Mucosa of stomach (tissue), 1 donor: ENCODE measurements around the gene GNG2.

ENCODE experiments used
- H3K27me3 ChIP-seq: one replicate; pipeline ENCODE4 v1.7.0; 2013; ENCODE audit warnings: mild to moderate bottlenecking, low read length; ENCODE audit not compliant: control insufficient read depth, insufficient read depth
- H3K36me3 ChIP-seq: one replicate; pipeline ENCODE4 v1.7.0; 2013; ENCODE audit warnings: low read length; ENCODE audit not compliant: control insufficient read depth, insufficient read depth
- H3K4me1 ChIP-seq: one replicate; pipeline ENCODE4 v1.7.0; 2013; ENCODE audit warnings: mild to moderate bottlenecking, low read length; ENCODE audit not compliant: control insufficient read depth, insufficient read depth
- H3K4me3 ChIP-seq: one replicate; pipeline ENCODE4 v1.7.0; 2013; ENCODE audit warnings: low read length
- H3K9ac ChIP-seq: one replicate; pipeline ENCODE4 v1.7.0; 2013; ENCODE audit warnings: mild to moderate bottlenecking, low read length, moderate library complexity
- H3K9me3 ChIP-seq: one replicate; pipeline ENCODE4 v1.7.0; 2013; ENCODE audit warnings: mild to moderate bottlenecking, low read length, moderate library complexity; ENCODE audit not compliant: control insufficient read depth
- donor health status: Pancreatic carcinoma.

Gene GNG2

DNA sequence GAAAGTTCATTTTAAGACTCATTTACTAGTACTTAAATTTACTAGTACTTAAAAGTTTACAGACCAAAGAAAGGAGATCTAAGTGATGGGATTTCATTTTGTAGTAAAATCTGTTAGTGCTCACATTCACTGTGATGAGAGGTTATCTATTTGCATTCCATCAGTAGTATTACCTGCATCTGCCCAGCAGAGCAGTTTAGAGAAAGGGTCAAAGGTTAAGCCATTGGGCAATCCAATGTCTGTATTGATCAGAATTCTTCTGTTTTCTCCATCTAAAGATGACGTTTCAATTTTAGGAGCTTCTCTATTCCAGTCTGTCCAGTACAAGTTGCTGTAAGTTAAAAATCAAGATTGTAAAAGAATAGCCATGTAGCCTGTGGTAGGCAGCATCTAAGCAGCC lies 147.2 kb downstream of the GNG2 start:
- H3K4me3 ChIP-seq, result no peak overlapping the region
- H3K36me3 ChIP-seq, result peaks cover 17% of the 10 kb centered on the region
- H3K9ac ChIP-seq, result no peak overlapping the region
- H3K27me3 ChIP-seq, result no peaks in the 10 kb centered on the region
- H3K9me3 ChIP-seq, result no peaks in the 10 kb centered on the region
- H3K4me1 ChIP-seq, result peaks cover 9% of the 10 kb centered on the region

DNA sequence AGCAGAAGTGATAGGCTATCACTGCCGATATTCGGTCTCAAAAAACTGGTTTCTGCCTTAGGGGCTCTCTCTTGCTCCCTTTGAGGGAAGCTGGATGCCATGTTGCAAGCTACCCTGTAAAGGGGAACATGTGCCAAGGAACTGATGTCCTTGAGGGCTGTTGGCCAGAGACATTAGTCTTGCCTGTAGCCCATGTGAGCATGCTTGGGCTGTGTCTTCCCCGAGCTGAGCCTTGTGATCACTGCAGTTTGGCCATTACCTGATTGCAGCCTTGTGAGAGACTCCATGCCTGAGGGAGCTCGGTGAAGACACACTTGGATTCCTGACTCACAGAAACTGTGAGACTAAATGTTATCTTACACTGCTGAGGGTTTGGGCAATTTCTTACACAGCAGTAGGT lies 147.7 kb downstream of the GNG2 start:
- Histone ChIP-seq H3K9ac (no peak overlapping the region), H3K36me3 (peaks cover 15% of the 10 kb centered on the region), H3K27me3 (no peaks in the 10 kb centered on the region), H3K9me3 (no peaks in the 10 kb centered on the region), H3K4me3 (no peak overlapping the region), H3K4me1 (peaks cover 4% of the 10 kb centered on the region)

DNA sequence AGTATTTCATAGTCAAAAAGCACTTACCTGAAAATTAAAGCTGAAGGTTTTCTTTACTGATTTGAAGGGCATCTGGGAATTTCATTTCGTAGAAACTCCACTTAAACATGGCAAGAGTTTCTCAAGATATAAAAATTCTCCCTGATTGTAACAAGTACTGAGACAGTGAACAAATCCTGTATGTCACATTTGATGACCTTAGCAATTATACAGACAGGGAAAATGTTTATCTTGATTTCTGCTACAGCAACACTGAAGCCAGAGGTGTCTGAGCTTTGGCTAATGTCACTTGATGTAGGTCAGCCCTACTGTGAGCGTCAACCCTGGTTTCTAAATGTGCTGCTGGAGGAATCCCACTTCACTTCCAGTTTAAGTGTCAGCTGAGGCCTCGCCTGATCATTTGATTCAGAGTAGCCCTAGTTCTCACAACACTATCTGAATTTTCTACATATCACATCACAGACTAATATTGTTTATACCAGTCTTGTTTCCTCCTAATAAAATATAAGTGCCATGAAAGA lies 149.8 kb downstream of the GNG2 start:
- Histone ChIP-seq H3K27me3 (no peaks in the 10 kb centered on the region), H3K36me3 (peaks cover 15% of the 10 kb centered on the region), H3K9me3 (no peaks in the 10 kb centered on the region), H3K4me3 (no peak overlapping the region), H3K4me1 (no peaks in the 10 kb centered on the region), H3K9ac (no peak overlapping the region)

DNA sequence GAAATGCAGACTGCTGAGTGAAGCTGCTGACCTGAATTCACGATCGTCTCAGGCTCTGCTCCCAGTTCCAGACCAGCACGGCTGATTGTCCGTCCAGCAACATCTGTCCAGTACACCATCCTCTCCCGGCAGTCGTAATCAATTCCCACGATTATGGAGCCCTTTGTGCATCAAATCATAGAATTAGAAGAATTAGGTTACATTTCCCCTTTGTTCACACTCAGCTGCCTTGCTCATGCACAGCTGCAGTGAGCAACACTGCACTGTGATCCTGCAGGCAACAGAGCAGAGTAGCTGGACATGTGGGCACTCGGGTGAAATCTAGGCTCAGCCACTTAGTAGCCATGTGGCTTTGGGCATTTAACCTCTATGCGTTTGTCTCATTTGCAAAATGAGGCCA lies 151.1 kb downstream of the GNG2 start:
- H3K9ac ChIP-seq, result no peak overlapping the region
- H3K9me3 ChIP-seq, result no peaks in the 10 kb centered on the region
- no peak overlapping the region for H3K4me3 ChIP-seq
- H3K36me3 ChIP-seq, result peaks cover 10% of the 10 kb centered on the region
- H3K4me1 ChIP-seq, result peaks cover 3% of the 10 kb centered on the region
- no peaks in the 10 kb centered on the region for H3K27me3 ChIP-seq

DNA sequence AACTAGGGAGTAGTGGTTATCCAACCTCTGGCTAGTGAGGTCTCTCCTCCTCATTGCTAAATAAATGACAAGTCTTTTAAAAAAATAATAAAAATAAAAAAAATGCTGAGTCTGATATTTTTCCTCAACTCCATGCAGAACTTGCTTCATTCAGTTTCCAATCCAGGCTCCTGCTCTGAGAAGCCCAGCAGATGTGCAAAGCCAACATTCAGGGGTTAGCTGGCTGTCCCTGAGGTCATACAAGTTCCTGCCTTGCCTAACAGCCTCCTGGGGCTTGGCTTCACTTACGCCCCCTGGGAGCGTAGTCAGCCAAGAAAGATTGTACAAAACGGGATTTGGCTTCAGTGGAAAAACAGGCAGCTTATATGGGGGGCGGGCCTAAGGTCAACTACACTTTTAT lies 152.2 kb downstream of the GNG2 start:
- Histone ChIP-seq H3K27me3 (no peaks in the 10 kb centered on the region), H3K9ac (no peak overlapping the region), H3K36me3 (peaks cover 9% of the 10 kb centered on the region), H3K4me1 (peaks cover 3% of the 10 kb centered on the region), H3K4me3 (no peak overlapping the region), H3K9me3 (no peaks in the 10 kb centered on the region)

DNA sequence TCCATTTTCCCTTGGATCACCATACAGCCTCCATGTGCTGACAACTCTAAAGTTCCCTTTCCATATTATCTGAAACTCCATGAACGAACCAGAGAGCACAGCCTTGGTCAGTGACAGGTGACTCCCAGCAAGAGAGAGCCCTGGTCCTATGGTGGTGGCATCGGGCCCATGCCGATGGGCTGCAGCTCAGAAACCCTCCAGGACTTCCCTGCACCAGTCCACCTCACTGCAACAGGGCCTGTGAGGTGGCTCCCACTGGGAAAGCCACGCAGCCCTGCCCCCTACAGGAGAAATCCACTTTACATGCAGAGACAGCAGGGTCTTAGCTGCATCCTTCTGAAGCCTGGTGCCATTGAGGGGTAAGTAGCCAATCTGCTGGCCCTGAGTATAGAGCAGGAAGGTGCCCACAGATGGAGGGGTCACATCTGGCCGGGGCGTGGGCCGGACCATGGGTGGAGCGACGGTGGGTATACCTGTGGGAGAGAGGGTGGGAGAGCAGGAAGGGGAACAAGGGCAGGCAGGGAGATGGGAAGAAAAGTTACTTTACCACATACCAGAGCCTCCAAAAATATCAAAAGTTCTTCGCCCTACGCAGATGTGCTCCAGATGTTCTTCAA lies 153.7 kb downstream of the GNG2 start:
- H3K4me3 ChIP-seq, result no peak overlapping the region
- no peaks in the 10 kb centered on the region for H3K27me3 ChIP-seq
- no peak overlapping the region for H3K9ac ChIP-seq
- no peaks in the 10 kb centered on the region for H3K9me3 ChIP-seq
- H3K4me1 ChIP-seq, result peaks cover 3% of the 10 kb centered on the region
- peaks cover 4% of the 10 kb centered on the region for H3K36me3 ChIP-seq

DNA sequence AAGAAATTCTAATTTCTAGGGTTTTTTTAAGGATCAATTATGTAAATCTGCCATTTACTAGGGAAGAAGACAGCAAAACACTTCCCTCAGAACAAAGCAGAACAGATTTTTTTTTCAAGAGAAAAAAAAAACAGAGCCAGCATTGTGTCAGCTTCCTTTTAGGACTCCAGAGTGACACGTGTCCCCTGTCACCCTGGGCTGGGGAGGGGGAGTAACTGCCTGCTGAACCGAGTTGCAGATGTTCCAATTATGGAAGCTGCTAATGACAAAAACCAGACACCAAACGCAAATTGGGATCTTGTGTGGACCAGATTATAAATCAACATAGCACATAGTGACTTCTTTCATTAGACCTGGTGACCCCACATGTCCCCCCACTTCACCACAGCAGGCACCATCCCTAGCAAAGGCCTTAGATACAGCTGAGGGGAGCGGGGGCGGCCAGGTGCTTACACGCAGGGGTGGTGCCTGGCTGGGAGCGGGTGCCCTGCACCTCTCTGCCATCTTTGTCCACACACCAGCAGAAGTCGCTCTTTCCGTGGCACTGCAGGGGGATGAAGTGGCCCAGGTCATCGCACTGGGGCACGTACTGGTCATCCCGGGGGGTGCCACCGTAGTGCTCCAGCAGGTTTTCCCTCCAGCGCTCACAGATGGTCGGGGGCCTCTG lies 154.3 kb downstream of the GNG2 start:
- Histone ChIP-seq H3K27me3 (no peaks in the 10 kb centered on the region), H3K9ac (no peak overlapping the region), H3K36me3 (peaks cover 4% of the 10 kb centered on the region), H3K4me1 (peaks cover 9% of the 10 kb centered on the region), H3K4me3 (no peak overlapping the region), H3K9me3 (no peaks in the 10 kb centered on the region)

DNA sequence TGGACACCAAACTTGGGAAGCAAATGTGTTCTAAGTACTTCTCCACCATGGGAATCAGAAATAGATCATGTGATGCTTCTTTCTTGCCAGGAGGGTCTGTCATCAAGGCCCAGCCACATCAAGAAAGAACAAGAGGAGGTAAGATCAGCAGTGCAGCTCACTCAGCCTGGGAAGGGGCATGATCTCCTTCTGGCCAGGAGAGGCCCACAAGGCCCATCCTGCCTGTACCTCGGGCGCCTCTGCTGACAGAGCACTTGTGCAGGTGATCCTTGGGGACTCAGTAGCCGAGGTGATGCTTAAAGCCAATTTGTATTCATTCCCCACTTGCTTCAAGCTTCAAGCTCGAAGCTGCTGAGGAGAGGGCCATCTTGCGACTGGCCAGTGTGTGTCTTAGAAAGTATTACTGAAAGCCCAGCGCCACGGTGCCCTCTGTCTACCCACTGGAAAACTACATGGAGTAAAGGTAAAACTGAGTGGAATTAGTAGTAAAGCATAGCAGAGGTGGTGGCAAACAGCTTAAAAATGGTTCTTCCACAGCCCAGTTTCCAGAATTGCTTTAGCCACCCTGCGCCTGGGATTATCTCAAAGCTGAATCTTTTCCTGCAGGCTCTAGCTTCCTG lies 155.1 kb downstream of the GNG2 start:
- Histone ChIP-seq H3K36me3 (peaks cover 4% of the 10 kb centered on the region), H3K9ac (no peak overlapping the region)

DNA sequence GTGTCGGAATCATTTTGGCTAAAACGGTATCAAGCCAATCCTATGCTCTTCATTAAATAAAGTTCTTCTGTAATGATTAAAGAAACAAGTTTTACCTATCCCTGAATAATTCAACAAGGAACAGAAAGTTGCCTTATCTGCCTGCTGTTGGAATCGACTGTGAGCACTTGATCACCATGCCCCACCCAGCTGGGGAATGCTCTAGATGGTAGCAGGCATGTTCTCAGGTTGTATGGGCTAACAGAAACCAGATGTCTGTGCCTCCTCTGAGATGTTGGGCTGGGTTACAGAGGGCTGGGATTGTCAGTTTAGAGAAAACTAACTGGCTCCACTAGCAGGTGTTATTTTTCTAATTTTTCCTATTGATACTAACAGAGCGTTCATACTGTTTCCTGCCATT lies 157.8 kb downstream of the GNG2 start:
- Histone ChIP-seq H3K36me3 (no peaks in the 10 kb centered on the region), H3K4me1 (peaks cover 28% of the 10 kb centered on the region), H3K27me3 (no peaks in the 10 kb centered on the region), H3K9me3 (no peaks in the 10 kb centered on the region), H3K4me3 (no peak overlapping the region), H3K9ac (no peak overlapping the region)

More for the DNA sequence above, 155.1 kb downstream of the GNG2 start:
- Histone ChIP-seq H3K4me3 (no peak overlapping the region), H3K27me3 (no peaks in the 10 kb centered on the region), H3K9me3 (no peaks in the 10 kb centered on the region), H3K4me1 (peaks cover 15% of the 10 kb centered on the region)

DNA sequence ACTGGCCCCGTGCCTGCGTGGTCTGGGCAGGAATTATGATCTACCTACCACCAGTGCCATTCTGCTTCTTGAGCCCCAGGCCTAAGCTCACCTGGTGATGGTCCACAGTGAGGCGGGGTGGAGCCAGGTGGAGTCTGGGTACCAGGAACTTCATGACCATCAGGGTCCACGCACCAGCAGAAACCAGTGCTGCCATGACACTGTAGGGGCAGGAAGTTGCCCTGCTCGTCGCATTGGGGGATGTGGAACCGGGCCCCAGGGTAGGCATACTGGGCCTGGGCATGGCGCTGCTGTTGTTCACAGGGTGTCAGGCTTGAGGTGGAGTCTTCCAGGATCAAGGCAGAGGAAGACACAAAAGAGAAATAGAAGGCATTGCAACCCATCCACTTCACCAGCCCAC lies 158.6 kb downstream of the GNG2 start:
- Histone ChIP-seq H3K4me1 (peaks cover 28% of the 10 kb centered on the region), H3K9ac (no peak overlapping the region)

More for the DNA sequence above, 158.6 kb downstream of the GNG2 start:
- no peaks in the 10 kb centered on the region for H3K36me3 ChIP-seq
- no peak overlapping the region for H3K4me3 ChIP-seq
- H3K27me3 ChIP-seq, result no peaks in the 10 kb centered on the region
- H3K9me3 ChIP-seq, result no peaks in the 10 kb centered on the region
